Erythroblast (primary cell): Measurements from ENCODE around the gene PSMC5.

Source experiments
- GATA1 ChIP-seq: IDR thresholded peaks from 2 replicates; pipeline ENCODE4 v1.6.1; 2011; ENCODE audit warnings: low read depth, mild to moderate bottlenecking, control low read depth, low read length, moderate library complexity
- POLR2A ChIP-seq: IDR thresholded peaks from 2 replicates; pipeline ENCODE4 v1.6.1; 2011; ENCODE audit warnings: mild to moderate bottlenecking, low read length

DNA sequence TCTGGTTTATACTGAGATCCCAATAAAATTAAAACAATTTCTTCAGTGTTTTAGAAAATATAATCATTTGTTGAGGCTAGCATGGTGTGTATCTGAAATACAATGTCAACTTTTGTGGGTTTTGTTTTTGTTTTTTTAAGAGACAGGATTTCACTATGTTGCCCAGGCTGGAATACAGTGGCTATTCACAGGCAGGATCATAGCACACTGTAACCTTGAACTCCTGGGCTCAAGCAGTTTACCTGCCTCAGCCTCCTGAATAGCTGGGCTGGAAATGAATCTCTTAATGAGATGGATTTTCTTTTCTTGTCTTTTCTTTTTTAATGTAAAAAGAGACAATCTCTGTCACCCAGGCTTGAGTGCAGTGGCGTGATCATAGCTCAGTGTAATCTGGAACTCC lies 41.1 kb upstream of the PSMC5 start:
- TF ChIP-seq POLR2A = no peak
- TF ChIP-seq GATA1 = no peak
